OCI-LY3 (cell line): Measurements from ENCODE around the gene ACOXL.

Experiments used
- H2AFZ ChIP-seq: fragments of 200-600, 300-600 bp; shearing (Covaris generic); 2 replicates; pipeline ENCODE4 v1.6.0; 2014; ENCODE audit warnings: antibody characterized with exemption, low read depth, low read length
- H3K27ac ChIP-seq: fragments of 200-600, 300-600 bp; sonication (generic); 2 replicates; pipeline ENCODE4 v1.5.1; 2014; ENCODE audit warnings: mild to moderate bottlenecking, low read length, moderate library complexity, mixed read lengths
- H3K27me3 ChIP-seq: fragments of 200-600, 300-600 bp; sonication (generic); 2 replicates; pipeline ENCODE4 v1.6.1; 2014; ENCODE audit warnings: low read depth, low read length, mixed read lengths
- H3K36me3 ChIP-seq: fragments of 200-600, 300-600 bp; sonication (generic); replicated peaks from 2 replicates; pipeline ENCODE3; 2014; ENCODE audit warnings: low read depth, low read length, mixed read lengths
- H3K4me1 ChIP-seq: fragments of 300-600, 200-600 bp; sonication (generic); 2 replicates; pipeline ENCODE4 v1.6.1; 2014; ENCODE audit warnings: low read length, mixed read lengths
- H3K4me2 ChIP-seq: fragments of 200-600, 300-600 bp; sonication (generic); 2 replicates; pipeline ENCODE4 v1.6.1; 2014; ENCODE audit warnings: low read length, mixed read lengths
- H3K4me3 ChIP-seq: fragments of 300-600, 200-600 bp; sonication (generic); 2 replicates; pipeline ENCODE4 v1.5.1; 2014; ENCODE audit warnings: antibody characterized with exemption, mild to moderate bottlenecking, low read length, moderate library complexity
- H3K79me2 ChIP-seq: fragments of 300-600, 200-600 bp; shearing (Covaris generic); 2 replicates; pipeline ENCODE4 v1.6.1; 2014; ENCODE audit warnings: mild to moderate bottlenecking, low read length, mixed read lengths
- H3K9ac ChIP-seq: fragments of 300-600, 200-600 bp; shearing (Covaris generic); 2 replicates; pipeline ENCODE4 v1.6.0; 2014; ENCODE audit warnings: mild to moderate bottlenecking, low read length, moderate library complexity
- H3K9me3 ChIP-seq: fragments of 200-600, 300-600 bp; shearing (Covaris generic); 2 replicates; pipeline ENCODE4 v1.6.1; 2014; ENCODE audit warnings: low read length, mixed read lengths; ENCODE audit not compliant: insufficient read depth
- H4K20me1 ChIP-seq: fragments of 200-600, 300-600 bp; sonication (generic); 2 replicates; pipeline ENCODE4 v1.6.1; 2016; ENCODE audit warnings: low read length, mixed read lengths; ENCODE audit not compliant: insufficient read depth
- CTCF ChIP-seq: fragments of 200-600, 300-600 bp; sonication (generic); IDR thresholded peaks from 2 replicates; pipeline ENCODE4 v1.5.1; 2014; ENCODE audit warnings: antibody characterized with exemption, low read length, low read depth
- EZH2phosphoT487 ChIP-seq: fragments of 200-600 bp; shearing (Covaris generic); IDR thresholded peaks from 2 replicates; pipeline ENCODE4 v1.6.1; 2018; ENCODE audit warnings: antibody characterized with exemption, mixed run types, low read depth

Gene ACOXL

GRCh38 chr2:110718382-110718781 is 14.0 kb upstream of the ACOXL start:
- H3K27ac ChIP-seq = no peak overlapping the region
- peaks cover 62% of the 10 kb centered on the region for H3K27me3 ChIP-seq
- H2AFZ ChIP-seq = no peak overlapping the region
- no peaks in the 10 kb centered on the region for H3K79me2 ChIP-seq
- TF ChIP-seq EZH2phosphoT487 (no peak), CTCF (no peak)
- no peak overlapping the region for H3K9ac ChIP-seq
- H3K4me2 ChIP-seq = no peak overlapping the region
- no peaks in the 10 kb centered on the region for H3K4me1 ChIP-seq
- no peaks in the 10 kb centered on the region for H3K9me3 ChIP-seq
- H3K4me3 ChIP-seq = no peak overlapping the region
- no peaks in the 10 kb centered on the region for H4K20me1 ChIP-seq
- no peaks in the 10 kb centered on the region for H3K36me3 ChIP-seq

- H3K36me3 ChIP-seq = no peaks in the 10 kb centered on the region
- H4K20me1 ChIP-seq = no peaks in the 10 kb centered on the region
- peaks cover 61% of the 10 kb centered on the region for H3K27me3 ChIP-seq
- no peak overlapping the region for H3K4me3 ChIP-seq
- H3K79me2 ChIP-seq = no peaks in the 10 kb centered on the region
- H3K4me1 ChIP-seq = no peaks in the 10 kb centered on the region
- H3K9ac ChIP-seq = no peak overlapping the region
- no peak for TF ChIP-seq EZH2phosphoT487
- no peak for TF ChIP-seq CTCF
- no peaks in the 10 kb centered on the region for H3K9me3 ChIP-seq
- no peak overlapping the region for H3K27ac ChIP-seq
- no peak overlapping the region for H2AFZ ChIP-seq
- H3K4me2 ChIP-seq = no peak overlapping the region
Measured at GRCh38 chr2:110718990-110719389, 13.4 kb upstream of the ACOXL start.

- Histone ChIP-seq H3K9ac (no peak overlapping the region), H3K4me3 (no peak overlapping the region), H3K36me3 (no peaks in the 10 kb centered on the region), H3K79me2 (no peaks in the 10 kb centered on the region), H3K9me3 (no peaks in the 10 kb centered on the region), H2AFZ (no peak overlapping the region), H4K20me1 (no peaks in the 10 kb centered on the region), H3K27ac (no peak overlapping the region), H3K4me2 (no peak overlapping the region), H3K4me1 (no peaks in the 10 kb centered on the region), H3K27me3 (peaks cover 50% of the 10 kb centered on the region)
- TF ChIP-seq EZH2phosphoT487 (no peak), CTCF (no peak)
Measured at GRCh38 chr2:110720547-110720946, 11.8 kb upstream of the ACOXL start.

GRCh38 chr2:110724820-110725219 is 7.6 kb upstream of the ACOXL start:
- Histone ChIP-seq H3K27me3 (peaks cover 34% of the 10 kb centered on the region), H3K4me2 (no peak overlapping the region)

More at GRCh38 chr2:110724820-110725219, 7.6 kb upstream of the ACOXL start:
- no peak for TF ChIP-seq CTCF
- no peak for TF ChIP-seq EZH2phosphoT487
- no peaks in the 10 kb centered on the region for H3K4me1 ChIP-seq
- H3K36me3 ChIP-seq = no peaks in the 10 kb centered on the region
- H3K27ac ChIP-seq = no peak overlapping the region
- no peaks in the 10 kb centered on the region for H4K20me1 ChIP-seq
- no peaks in the 10 kb centered on the region for H3K9me3 ChIP-seq
- H2AFZ ChIP-seq = no peak overlapping the region
- H3K9ac ChIP-seq = no peak overlapping the region
- H3K79me2 ChIP-seq = no peaks in the 10 kb centered on the region
- no peak overlapping the region for H3K4me3 ChIP-seq
